ENCODE measurements around the gene C3orf22. TPM values are rescaled to one million over a fixed set of nuclear protein-coding genes. Genes with fewer than 3 reads are reported as not detected.
"Not testable (repeated sequence)": the region's sequence is repeated elsewhere in the genome, so short reads cannot be mapped to it uniquely, and the experiment has no call there.

Gene C3orf22
- total RNA-seq, result not detected

- no peak for TF ChIP-seq CTCF (IDR thresholded peaks at IDR 0.05)
- Histone ChIP-seq H3K36me3 (no peaks in the 10 kb centered on the region), H3K4me1 (no peaks in the 10 kb centered on the region), H3K27ac (no peak within 1 kb of the TSS), H3K9me3 (no peaks in the 10 kb centered on the region), H3K27me3 (no peaks in the 10 kb centered on the region), H3K4me3 (no peak within 1 kb of the TSS)
- DNase-seq, result peak; percentile 5 to 7
- intact Hi-C loops (cut with DNase I; ENCODE audit: low total_unique reads), result no loop called here
These were observed at the start of gene C3orf22 for GRCh38 chr3:126558336-126559071. Gene C3orf22 (minus strand): TSS chr3:126558932. CDS start chr3:126553390, 5,542 bp downstream.

- TF ChIP-seq POLR2A (IDR thresholded peaks at IDR 0.05) (no peak), CTCF (IDR thresholded peaks at IDR 0.05) (no peak)
- H3K36me3 ChIP-seq, result no peaks in the 10 kb centered on the region
- H3K4me3 ChIP-seq, result no peak overlapping the region
- no peak for DNase-seq
- no peaks in the 10 kb centered on the region for H3K9me3 ChIP-seq
- no peak overlapping the region for H3K27ac ChIP-seq
- intact Hi-C loops (cut with DNase I; ENCODE audit: low total_unique reads), result no loop called here
- no peaks in the 10 kb centered on the region for H3K4me1 ChIP-seq
- no peaks in the 10 kb centered on the region for H3K27me3 ChIP-seq
These were observed 48.6 kb upstream of the C3orf22 start for GRCh38 chr3:126607214-126607908.

GRCh38 chr3:126606001-126606400 lies 47.3 kb upstream of the C3orf22 start:
- H3K9me3 ChIP-seq, result no peaks in the 10 kb centered on the region
- H3K4me3 ChIP-seq, result no peak overlapping the region
- TF ChIP-seq CTCF (IDR thresholded peaks at IDR 0.05) (no peak), POLR2A (IDR thresholded peaks at IDR 0.05) (no peak)
- H3K36me3 ChIP-seq, result no peaks in the 10 kb centered on the region
- no peak overlapping the region for H3K27ac ChIP-seq
- H3K27me3 ChIP-seq, result no peaks in the 10 kb centered on the region
- no peak for DNase-seq
- intact Hi-C loops (cut with DNase I; ENCODE audit: low total_unique reads), result no loop called here
- no peaks in the 10 kb centered on the region for H3K4me1 ChIP-seq

GRCh38 chr3:126604691-126605090 lies 46.0 kb upstream of the C3orf22 start:
- TF ChIP-seq POLR2A (IDR thresholded peaks at IDR 0.05) (no peak), CTCF (IDR thresholded peaks at IDR 0.05) (no peak)
- no peak for DNase-seq
- H3K4me1 ChIP-seq, result no peaks in the 10 kb centered on the region
- H3K36me3 ChIP-seq, result no peaks in the 10 kb centered on the region
- H3K9me3 ChIP-seq, result no peaks in the 10 kb centered on the region
- no peak overlapping the region for H3K4me3 ChIP-seq
- intact Hi-C loops (cut with DNase I; ENCODE audit: low total_unique reads), result no loop called here
- no peaks in the 10 kb centered on the region for H3K27me3 ChIP-seq
- no peak overlapping the region for H3K27ac ChIP-seq

- Histone ChIP-seq H3K36me3 (no peaks in the 10 kb centered on the region), H3K4me1 (no peaks in the 10 kb centered on the region), H3K27me3 (no peaks in the 10 kb centered on the region), H3K27ac (no peak overlapping the region), H3K4me3 (no peak overlapping the region), H3K9me3 (peaks cover 3% of the 10 kb centered on the region in 2 donors)
- TF ChIP-seq CTCF (IDR thresholded peaks at IDR 0.05), result no peak
- no peak for TF ChIP-seq POLR2A (IDR thresholded peaks at IDR 0.05)
- intact Hi-C loops (cut with DNase I; ENCODE audit: low total_unique reads), result no loop called here
- no peak for DNase-seq
These were observed 40.4 kb upstream of the C3orf22 start for GRCh38 chr3:126599101-126599500.

- H3K4me1 ChIP-seq; H3K9me3 ChIP-seq; DNase-seq; H3K36me3 ChIP-seq; H3K27me3 ChIP-seq; H3K27ac ChIP-seq; H3K4me3 ChIP-seq; intact Hi-C loops (cut with DNase I; ENCODE audit: low total_unique reads): not testable (repeated sequence)
These were observed 36.7 kb upstream of the C3orf22 start for GRCh38 chr3:126595479-126595878.

- H3K9me3 ChIP-seq; H3K36me3 ChIP-seq; H3K27me3 ChIP-seq; H3K4me1 ChIP-seq; DNase-seq; intact Hi-C loops (cut with DNase I; ENCODE audit: low total_unique reads); H3K27ac ChIP-seq; H3K4me3 ChIP-seq: not testable (repeated sequence)
These were observed 32.8 kb upstream of the C3orf22 start for GRCh38 chr3:126591515-126591914.

Measured in uterus (tissue), 4 donors.